ENCODE data around the gene ANKDD1A. TPM values are rescaled to one million over a fixed set of nuclear protein-coding genes. Genes with fewer than 3 reads are reported as not detected.

ANKDD1A gene
- total and polyA plus RNA-seq, 7 experiments from 2014 or later = 0.20 to 9.3 (median 3.4) TPM

- ATAC-seq = no peak
- POLR2A ChIA-PET = no interaction called here
Measured at GRCh38 chr15:64897345-64897985, 14.2 kb upstream of the ANKDD1A start.

GRCh38 chr15:64898406-64898805 is 13.3 kb upstream of the ANKDD1A start:
- Histone ChIP-seq H3K27ac (ENCODE audit: low read depth, low read length) (no peak overlapping the region), H3K27me3 (ENCODE audit: control insufficient read depth in 2 of 2, insufficient read depth in 2 of 2, low read length in 2 of 2) (no peaks in the 10 kb centered on the region), H3K4me1 (ENCODE audit: control insufficient read depth in 2 of 2, insufficient read depth in 2 of 2, low read length in 2 of 2) (peaks cover 39 to 44% of the 10 kb centered on the region in 2 donors), H3K36me3 (ENCODE audit: control insufficient read depth in 2 of 3, insufficient read depth in 3 of 3, low read length in 3 of 3) (no peaks in the 10 kb centered on the region), H3K9me3 (ENCODE audit: control insufficient read depth in 2 of 3, low read length in 3 of 3) (peaks cover 0 to 10% (median 3%) of the 10 kb centered on the region in 3 experiments), H3K4me3 (ENCODE audit: low read length) (no peak overlapping the region)
- DNase-seq (no peak), ATAC-seq (no peak)
- peaks cover 36 to 72% (median 63%) of the 10 kb centered on the region in 7 donors for H3K4me1 Mint-ChIP-seq
- H3K4me3 Mint-ChIP-seq = peak overlapping the region in 1 of 10 donors; percentile 16
- intact Hi-C loops (cut with micrococcal nuclease) = loop anchor here (10.0 kb wide), 2 partner anchors 804 to 896 kb away; partner anchors contain the start of genes CIAO2A (in 2 of the 2), SNX1 (in 2 of the 2) and DENND4A (in 1 of the 2)
- H3K27ac Mint-ChIP-seq = peak overlapping the region in 4 of 9 donors; percentile 24 to 99 (median 60)
- CTCF ChIA-PET = interaction anchor here (0.7 kb wide), 1 partner anchor 467 kb away, joined by 3 read pairs; no protein-coding TSS in a partner anchor
- peaks cover 0 to 19% (median 6%) of the 10 kb centered on the region in 5 donors for H3K36me3 Mint-ChIP-seq
- H3K27me3 Mint-ChIP-seq = no peaks in the 10 kb centered on the region
- peaks cover 0 to 14% (median 6%) of the 10 kb centered on the region in 11 donors for H3K9me3 Mint-ChIP-seq
- POLR2A ChIA-PET = interaction anchor here (1.3 kb wide), 1 partner anchor 391 kb away, joined by 3 read pairs; no protein-coding TSS in a partner anchor

More at GRCh38 chr15:64897345-64897985, 14.2 kb upstream of the ANKDD1A start:
- Histone ChIP-seq H3K4me1 (ENCODE audit: control insufficient read depth in 2 of 2, insufficient read depth in 2 of 2, low read length in 2 of 2) (peaks cover 44 to 46% of the 10 kb centered on the region in 2 donors), H3K27me3 (ENCODE audit: control insufficient read depth in 2 of 2, insufficient read depth in 2 of 2, low read length in 2 of 2) (no peaks in the 10 kb centered on the region), H3K4me3 (ENCODE audit: low read length) (no peak overlapping the region), H3K9me3 (ENCODE audit: control insufficient read depth in 2 of 3, low read length in 3 of 3) (peaks cover 0 to 10% (median 3%) of the 10 kb centered on the region in 3 experiments), H3K27ac (ENCODE audit: low read depth, low read length) (peak overlapping the region; percentile 84), H3K36me3 (ENCODE audit: control insufficient read depth in 2 of 3, insufficient read depth in 3 of 3, low read length in 3 of 3) (no peaks in the 10 kb centered on the region)
- Mint-ChIP-seq H3K36me3 (peaks cover 0 to 19% (median 6%) of the 10 kb centered on the region in 5 donors), H3K4me3 (peak overlapping the region in 1 of 10 donors; percentile 64), H3K27ac (peak overlapping the region; percentile 2 to 100 (median 41)), H3K27me3 (no peaks in the 10 kb centered on the region), H3K9me3 (peaks cover 0 to 14% (median 6%) of the 10 kb centered on the region in 11 donors), H3K4me1 (peaks cover 32 to 72% (median 63%) of the 10 kb centered on the region in 7 donors)
- intact Hi-C loops (cut with micrococcal nuclease) = loop anchor here (10.0 kb wide), 2 partner anchors 803 to 897 kb away; partner anchors contain the start of genes CIAO2A (in 2 of the 2), SNX1 (in 2 of the 2) and DENND4A (in 1 of the 2)
- DNase-seq = no peak
- CTCF ChIA-PET = interaction anchor here (1.0 kb wide), 2 partner anchors 9 to 169 kb away, joined by 3 read pairs; no protein-coding TSS in a partner anchor

GRCh38 chr15:64901141-64901540 is 10.6 kb upstream of the ANKDD1A start:
- Histone ChIP-seq H3K27ac (ENCODE audit: low read depth, low read length) (no peak overlapping the region), H3K36me3 (ENCODE audit: control insufficient read depth in 2 of 3, insufficient read depth in 3 of 3, low read length in 3 of 3) (no peaks in the 10 kb centered on the region), H3K4me1 (ENCODE audit: control insufficient read depth in 2 of 2, insufficient read depth in 2 of 2, low read length in 2 of 2) (peaks cover 23 to 27% of the 10 kb centered on the region in 2 donors), H3K4me3 (ENCODE audit: low read length) (no peak overlapping the region), H3K9me3 (ENCODE audit: control insufficient read depth in 2 of 3, low read length in 3 of 3) (peaks cover 0 to 10% (median 3%) of the 10 kb centered on the region in 3 experiments), H3K27me3 (ENCODE audit: control insufficient read depth in 2 of 2, insufficient read depth in 2 of 2, low read length in 2 of 2) (no peaks in the 10 kb centered on the region)
- Mint-ChIP-seq H3K9me3 (peaks cover 0 to 14% (median 6%) of the 10 kb centered on the region in 11 donors), H3K4me1 (peaks cover 38 to 62% (median 54%) of the 10 kb centered on the region in 7 donors), H3K4me3 (no peak overlapping the region), H3K27ac (peak overlapping the region in 1 of 9 donors; percentile 59), H3K27me3 (no peaks in the 10 kb centered on the region), H3K36me3 (peaks cover 0 to 19% (median 6%) of the 10 kb centered on the region in 5 donors)
- ATAC-seq (no peak), DNase-seq (no peak)
- ChIA-PET POLR2A (interaction anchor here (0.9 kb wide), 1 partner anchor 10 kb away, joined by 3 read pairs; the partner anchor contains the start of gene ANKDD1A), CTCF (interaction anchor here (10.0 kb wide), 1 partner anchor 171 kb away, joined by 110 read pairs; no protein-coding TSS in a partner anchor)
- intact Hi-C loops (cut with micrococcal nuclease) = no loop called here

GRCh38 chr15:64901914-64902313 is 9.8 kb upstream of the ANKDD1A start:
- peak overlapping the region in 3 of 9 donors; percentile 19 to 56 (median 34) for H3K27ac Mint-ChIP-seq
- H3K4me1 ChIP-seq (ENCODE audit: control insufficient read depth in 2 of 2, insufficient read depth in 2 of 2, low read length in 2 of 2) = peaks cover 17 to 21% of the 10 kb centered on the region in 2 donors
- no peaks in the 10 kb centered on the region for H3K36me3 ChIP-seq (ENCODE audit: control insufficient read depth in 2 of 3, insufficient read depth in 3 of 3, low read length in 3 of 3)
- peaks cover 32 to 54% (median 47%) of the 10 kb centered on the region in 7 donors for H3K4me1 Mint-ChIP-seq
- DNase-seq = peak in 7 of 9 donors; percentile 32 to 65 (median 52)
- H3K27ac ChIP-seq (ENCODE audit: low read depth, low read length) = no peak overlapping the region
- intact Hi-C loops (cut with micrococcal nuclease) = no loop called here
- peak overlapping the region in 3 of 10 donors; percentile 29 to 53 (median 33) for H3K4me3 Mint-ChIP-seq
- no peaks in the 10 kb centered on the region for H3K27me3 ChIP-seq (ENCODE audit: control insufficient read depth in 2 of 2, insufficient read depth in 2 of 2, low read length in 2 of 2)
- ChIA-PET POLR2A (interaction anchor here (0.9 kb wide), 1 partner anchor 10 kb away, joined by 3 read pairs; the partner anchor contains the start of gene ANKDD1A), CTCF (interaction anchor here (0.7 to 10.0 kb wide), 2 partner anchors 57 to 172 kb away, joined by 4 to 110 read pairs; no protein-coding TSS in a partner anchor)
- no peaks in the 10 kb centered on the region for H3K27me3 Mint-ChIP-seq
- peak; percentile 84 for ATAC-seq
- H3K4me3 ChIP-seq (ENCODE audit: low read length) = no peak overlapping the region
- H3K36me3 Mint-ChIP-seq = peaks cover 0 to 19% (median 6%) of the 10 kb centered on the region in 5 donors
- H3K9me3 Mint-ChIP-seq = peaks cover 0 to 14% (median 6%) of the 10 kb centered on the region in 11 donors
- H3K9me3 ChIP-seq (ENCODE audit: control insufficient read depth in 2 of 3, low read length in 3 of 3) = peaks cover 0 to 10% (median 3%) of the 10 kb centered on the region in 3 experiments

- Mint-ChIP-seq H3K9me3 (peaks cover 0 to 14% (median 6%) of the 10 kb centered on the region in 11 donors), H3K4me3 (peak overlapping the region in 4 of 10 donors; percentile 15 to 26 (median 20)), H3K27me3 (peaks cover 0 to 2% (median 0%) of the 10 kb centered on the region in 5 donors), H3K27ac (peak overlapping the region in 2 of 9 donors; percentile 3 to 4), H3K4me1 (peaks cover 28 to 48% (median 44%) of the 10 kb centered on the region in 7 donors), H3K36me3 (peaks cover 0 to 19% (median 6%) of the 10 kb centered on the region in 5 donors)
- Histone ChIP-seq H3K27ac (ENCODE audit: low read depth, low read length) (no peak overlapping the region), H3K9me3 (ENCODE audit: control insufficient read depth in 2 of 3, low read length in 3 of 3) (peaks cover 0 to 10% (median 3%) of the 10 kb centered on the region in 3 experiments), H3K27me3 (ENCODE audit: control insufficient read depth in 2 of 2, insufficient read depth in 2 of 2, low read length in 2 of 2) (no peaks in the 10 kb centered on the region), H3K4me1 (ENCODE audit: control insufficient read depth in 2 of 2, insufficient read depth in 2 of 2, low read length in 2 of 2) (peaks cover 17 to 21% of the 10 kb centered on the region in 2 donors), H3K36me3 (ENCODE audit: control insufficient read depth in 2 of 3, insufficient read depth in 3 of 3, low read length in 3 of 3) (no peaks in the 10 kb centered on the region), H3K4me3 (ENCODE audit: low read length) (no peak overlapping the region)
- CTCF ChIA-PET = interaction anchor here (0.7 to 10.0 kb wide), 4 partner anchors 9 to 215 kb away, joined by 3 to 110 read pairs (median 6); no protein-coding TSS in a partner anchor
- intact Hi-C loops (cut with micrococcal nuclease) = no loop called here
- ATAC-seq (no peak), DNase-seq (no peak)
- POLR2A ChIA-PET = interaction anchor here (0.6 to 2.4 kb wide), 2 partner anchors 9 to 170 kb away, joined by 3 to 9 read pairs; no protein-coding TSS in a partner anchor
Measured at GRCh38 chr15:64902863-64903262, 8.8 kb upstream of the ANKDD1A start.
